Measurements from ENCODE around the gene TTLL1. TPM values are rescaled to one million over a fixed set of nuclear protein-coding genes. Genes with fewer than 3 reads are reported as not detected.

TTLL1 gene
- total RNA-seq, 1 experiment from 2014 or later: 4.3 TPM

DNA sequence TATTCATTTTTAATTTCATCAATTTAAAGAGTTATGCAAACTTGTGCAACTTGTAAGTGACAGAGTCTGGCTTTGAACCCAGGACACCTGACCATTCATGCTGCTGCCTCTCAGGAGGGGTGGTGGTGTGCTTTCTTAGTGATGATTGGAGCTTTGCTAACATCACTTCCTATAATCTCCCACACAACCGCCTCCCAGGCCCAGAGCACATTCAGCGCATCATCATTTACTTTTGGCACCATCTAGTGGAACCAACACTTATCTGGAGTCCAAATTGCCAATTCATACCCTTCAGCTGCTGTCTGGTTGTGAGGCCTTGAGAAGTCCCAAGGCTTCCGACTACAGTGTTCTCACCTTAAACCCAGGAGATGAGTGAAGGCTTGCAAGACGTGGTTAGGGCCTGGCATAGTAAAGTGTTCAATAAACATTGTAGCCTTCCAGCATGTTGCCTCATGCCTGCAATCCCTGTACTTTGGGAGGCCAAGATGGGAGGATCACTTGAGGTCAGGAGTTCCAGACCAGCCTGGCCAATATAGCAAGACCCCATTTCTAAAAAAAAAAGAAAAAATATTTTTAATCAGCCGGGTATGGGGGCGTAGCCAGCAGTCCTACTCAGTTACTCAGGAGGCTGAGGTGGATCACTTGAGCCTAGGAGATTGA is 1.1 kb upstream of the TTLL1 start (continued):
- TF ChIP-seq, protein P1, sequence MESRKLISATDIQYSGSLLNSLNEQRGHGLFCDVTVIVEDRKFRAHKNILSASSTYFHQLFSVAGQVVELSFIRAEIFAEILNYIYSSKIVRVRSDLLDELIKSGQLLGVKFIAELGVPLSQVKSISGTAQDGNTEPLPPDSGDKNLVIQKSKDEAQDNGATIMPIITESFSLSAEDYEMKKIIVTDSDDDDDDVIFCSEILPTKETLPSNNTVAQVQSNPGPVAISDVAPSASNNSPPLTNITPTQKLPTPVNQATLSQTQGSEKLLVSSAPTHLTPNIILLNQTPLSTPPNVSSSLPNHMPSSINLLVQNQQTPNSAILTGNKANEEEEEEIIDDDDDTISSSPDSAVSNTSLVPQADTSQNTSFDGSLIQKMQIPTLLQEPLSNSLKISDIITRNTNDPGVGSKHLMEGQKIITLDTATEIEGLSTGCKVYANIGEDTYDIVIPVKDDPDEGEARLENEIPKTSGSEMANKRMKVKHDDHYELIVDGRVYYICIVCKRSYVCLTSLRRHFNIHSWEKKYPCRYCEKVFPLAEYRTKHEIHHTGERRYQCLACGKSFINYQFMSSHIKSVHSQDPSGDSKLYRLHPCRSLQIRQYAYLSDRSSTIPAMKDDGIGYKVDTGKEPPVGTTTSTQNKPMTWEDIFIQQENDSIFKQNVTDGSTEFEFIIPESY (IDR thresholded peaks at IDR 0.05; ENCODE audit: extremely low read depth, insufficient replicate concordance, low read length): no peak
- TF ChIP-seq SRF (IDR thresholded peaks at IDR 0.05; ENCODE audit: low read depth) (no peak), RAD21 (IDR thresholded peaks at IDR 0.05; ENCODE audit: low read depth) (peak; percentile 95), CEBPB (IDR thresholded peaks at IDR 0.05; ENCODE audit: low read depth) (no peak), POLR2A (IDR thresholded peaks at IDR 0.05; ENCODE audit: borderline replicate concordance, extremely low read depth, insufficient read depth, insufficient read length) (no peak)

DNA sequence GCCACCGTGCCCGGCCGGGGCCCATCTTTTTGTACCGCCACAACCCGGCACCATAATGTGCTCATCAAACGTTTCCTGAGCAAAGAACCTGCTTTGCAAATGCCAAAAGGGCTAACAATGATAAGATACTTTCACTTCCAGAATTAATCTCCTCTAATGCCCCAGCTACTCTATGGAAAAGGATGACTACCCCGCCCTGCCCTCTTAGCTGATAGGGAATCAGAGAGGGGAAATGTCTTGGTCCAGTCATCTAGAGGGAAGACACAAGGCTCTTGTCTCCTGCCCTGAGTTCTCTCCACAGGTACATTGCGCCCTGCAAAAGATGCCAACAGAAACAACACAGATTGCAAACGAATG is 586 bp downstream of the TTLL1 start:
- Histone ChIP-seq H4K20me1 (ENCODE audit: insufficient read depth) (no peaks in the 10 kb centered on the region), H3K4me3 (replicated peaks in 1 of 2; ENCODE audit: low read depth in 1 of 2, low read length in 2 of 2) (peak overlapping the region; percentile 69 to 93), H3K27ac (ENCODE audit: low read depth, low read length) (peak overlapping the region; percentile 68), H3K27me3 (ENCODE audit: insufficient read depth, low read length) (no peaks in the 10 kb centered on the region), H3K9me3 (ENCODE audit: control insufficient read depth in 1 of 2, insufficient read depth in 1 of 2, low read depth in 1 of 2, low read length in 2 of 2) (no peaks in the 10 kb centered on the region), H3K4me1 (ENCODE audit: control insufficient read depth in 1 of 2, insufficient read depth in 2 of 2, low read length in 2 of 2) (peaks cover 4 to 19% of the 10 kb centered on the region in 2 experiments; a peak in 2 of 4 replicates), H3K4me2 (ENCODE audit: low read length) (peak overlapping the region; percentile 100), H3K9me2 (ENCODE audit: insufficient read depth) (no peaks in the 10 kb centered on the region), H3K36me3 (ENCODE audit: control insufficient read depth in 1 of 2, insufficient read depth in 2 of 2, low read length in 2 of 2) (no peaks in the 10 kb centered on the region), H3K79me2 (ENCODE audit: insufficient read depth, low read length) (no peaks in the 10 kb centered on the region), H3K9ac (ENCODE audit: low read length) (peak overlapping the region; percentile 78), H2AFZ (ENCODE audit: low read depth, low read length, poor library complexity, severe bottlenecking) (peak overlapping the region; percentile 93)
- CTCF ChIA-PET: no interaction called here
- POLR2A ChIA-PET: no interaction called here
- DNase-seq (ENCODE audit: low read depth, low spot score): no peak
- intact Hi-C loops (cut with micrococcal nuclease): no loop called here
- no peak for ATAC-seq
- RAD21 ChIA-PET (ENCODE audit: low non-redundant PET in 1 of 2, low total read pairs in 2 of 2, uncharacterized antibody in 2 of 2, unreplicated experiment in 2 of 2): no interaction called here
- TSS peak; percentile 90 for BruUV-seq (replicated peaks)
- TF ChIP-seq, protein P2, sequence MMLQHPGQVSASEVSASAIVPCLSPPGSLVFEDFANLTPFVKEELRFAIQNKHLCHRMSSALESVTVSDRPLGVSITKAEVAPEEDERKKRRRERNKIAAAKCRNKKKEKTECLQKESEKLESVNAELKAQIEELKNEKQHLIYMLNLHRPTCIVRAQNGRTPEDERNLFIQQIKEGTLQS (IDR thresholded peaks at IDR 0.05): no peak
- TF ChIP-seq, protein P3, sequence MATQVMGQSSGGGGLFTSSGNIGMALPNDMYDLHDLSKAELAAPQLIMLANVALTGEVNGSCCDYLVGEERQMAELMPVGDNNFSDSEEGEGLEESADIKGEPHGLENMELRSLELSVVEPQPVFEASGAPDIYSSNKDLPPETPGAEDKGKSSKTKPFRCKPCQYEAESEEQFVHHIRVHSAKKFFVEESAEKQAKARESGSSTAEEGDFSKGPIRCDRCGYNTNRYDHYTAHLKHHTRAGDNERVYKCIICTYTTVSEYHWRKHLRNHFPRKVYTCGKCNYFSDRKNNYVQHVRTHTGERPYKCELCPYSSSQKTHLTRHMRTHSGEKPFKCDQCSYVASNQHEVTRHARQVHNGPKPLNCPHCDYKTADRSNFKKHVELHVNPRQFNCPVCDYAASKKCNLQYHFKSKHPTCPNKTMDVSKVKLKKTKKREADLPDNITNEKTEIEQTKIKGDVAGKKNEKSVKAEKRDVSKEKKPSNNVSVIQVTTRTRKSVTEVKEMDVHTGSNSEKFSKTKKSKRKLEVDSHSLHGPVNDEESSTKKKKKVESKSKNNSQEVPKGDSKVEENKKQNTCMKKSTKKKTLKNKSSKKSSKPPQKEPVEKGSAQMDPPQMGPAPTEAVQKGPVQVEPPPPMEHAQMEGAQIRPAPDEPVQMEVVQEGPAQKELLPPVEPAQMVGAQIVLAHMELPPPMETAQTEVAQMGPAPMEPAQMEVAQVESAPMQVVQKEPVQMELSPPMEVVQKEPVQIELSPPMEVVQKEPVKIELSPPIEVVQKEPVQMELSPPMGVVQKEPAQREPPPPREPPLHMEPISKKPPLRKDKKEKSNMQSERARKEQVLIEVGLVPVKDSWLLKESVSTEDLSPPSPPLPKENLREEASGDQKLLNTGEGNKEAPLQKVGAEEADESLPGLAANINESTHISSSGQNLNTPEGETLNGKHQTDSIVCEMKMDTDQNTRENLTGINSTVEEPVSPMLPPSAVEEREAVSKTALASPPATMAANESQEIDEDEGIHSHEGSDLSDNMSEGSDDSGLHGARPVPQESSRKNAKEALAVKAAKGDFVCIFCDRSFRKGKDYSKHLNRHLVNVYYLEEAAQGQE (IDR thresholded peaks at IDR 0.05; ENCODE audit: low read depth): no peak
- no peak for TF ChIP-seq POLR2A (IDR thresholded peaks at IDR 0.05; ENCODE audit: borderline replicate concordance, extremely low read depth, insufficient read depth, insufficient read length)
- TF ChIP-seq, protein P1 (IDR thresholded peaks at IDR 0.05; ENCODE audit: extremely low read depth, insufficient replicate concordance, low read length): no peak
- no peak for TF ChIP-seq SP1 (IDR thresholded peaks at IDR 0.05; ENCODE audit: low read depth)
- TF ChIP-seq ZNF274 (IDR thresholded peaks at IDR 0.05; ENCODE audit: low read depth, low read length): no peak
- TF ChIP-seq SIN3A (IDR thresholded peaks at IDR 0.05; ENCODE audit: low read depth): no peak
- no peak for TF ChIP-seq RAD21 (IDR thresholded peaks at IDR 0.05; ENCODE audit: low read depth)
- no peak for TF ChIP-seq EZH2 (IDR thresholded peaks at IDR 0.05)
- no peak for TF ChIP-seq EZH2phosphoT487 (IDR thresholded peaks at IDR 0.05; ENCODE audit: borderline replicate concordance)
- TF ChIP-seq YY1 (IDR thresholded peaks at IDR 0.05; ENCODE audit: extremely low read depth, insufficient replicate concordance, low read depth, low read length): no peak
- TF ChIP-seq SRF (IDR thresholded peaks at IDR 0.05; ENCODE audit: low read depth): no peak
- TF ChIP-seq POLR2AphosphoS5 (IDR thresholded peaks at IDR 0.05; ENCODE audit: low read depth, low read length): no peak
- no peak for TF ChIP-seq CBX3 (IDR thresholded peaks at IDR 0.05; ENCODE audit: low read depth)
